HG03045 (cell line): ENCODE measurements around the gene ITSN1.

Experiments used
- ATAC-seq: cut with Tn5 transposase; IDR thresholded peaks from one replicate; pipeline ENCODE4 v1.9.1; 2021; ENCODE audit warnings: mild to moderate bottlenecking, moderate library complexity; ENCODE audit not compliant: unreplicated experiment

Gene ITSN1

DNA sequence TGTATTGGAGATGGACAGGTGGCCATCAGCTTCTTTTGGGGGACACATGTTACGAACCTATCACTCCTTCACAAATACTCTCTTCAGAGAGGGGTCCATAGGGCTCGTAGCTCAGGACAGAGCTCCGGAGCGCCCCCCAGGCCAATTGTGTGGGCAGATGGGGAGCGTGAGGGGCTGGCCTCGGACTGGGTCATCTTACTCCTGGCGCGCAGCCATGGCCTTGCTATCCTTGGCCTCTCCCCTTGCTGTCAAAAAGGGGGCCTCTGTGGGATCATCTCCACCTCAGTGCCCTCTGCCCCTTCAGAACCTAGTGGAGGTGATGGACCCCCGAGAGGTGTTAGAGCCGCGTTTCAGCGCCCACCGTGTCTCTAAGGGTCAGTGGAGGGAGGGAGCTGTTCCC is 238.3 kb downstream of the ITSN1 start:
- ATAC-seq = no peak

DNA sequence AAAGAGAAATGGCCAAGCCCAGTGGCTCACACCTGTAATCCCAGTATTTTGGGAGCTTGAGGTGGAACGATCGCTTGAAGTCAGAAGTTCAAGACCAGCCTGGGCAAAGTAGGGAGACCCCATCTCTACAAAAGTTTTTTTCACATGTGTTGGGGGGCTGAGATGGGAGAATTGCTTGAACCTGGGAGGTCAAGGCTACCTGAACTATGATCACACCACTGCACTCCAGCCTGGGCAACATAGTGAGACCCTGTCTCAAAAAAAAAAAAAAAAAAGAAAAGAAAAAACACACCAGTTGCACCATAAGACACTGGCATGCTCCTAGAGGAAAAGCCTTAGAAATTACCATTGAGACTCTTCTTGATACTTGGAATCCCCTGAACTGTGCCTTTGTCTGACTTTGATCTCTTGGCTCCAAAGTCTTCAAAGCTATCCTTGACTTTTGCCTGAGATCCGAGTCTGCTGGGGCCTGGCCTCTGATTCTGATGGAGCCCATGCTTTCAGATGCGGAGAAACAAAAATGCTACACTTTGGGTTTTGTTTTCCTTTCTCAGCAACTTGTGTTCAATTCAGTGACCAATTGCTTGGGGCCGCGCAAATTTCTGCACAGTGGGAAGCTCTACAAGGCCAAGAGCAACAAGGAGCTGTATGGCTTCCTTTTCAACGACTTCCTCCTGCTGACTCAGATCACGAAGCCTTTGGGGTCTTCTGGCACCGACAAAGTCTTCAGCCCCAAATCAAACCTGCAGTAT is 239.6 kb downstream of the ITSN1 start:
- ATAC-seq = no peak

- ATAC-seq = no peak
Measured at GRCh38 chr21:33883118-33883517, 240.8 kb downstream of the ITSN1 start.

DNA sequence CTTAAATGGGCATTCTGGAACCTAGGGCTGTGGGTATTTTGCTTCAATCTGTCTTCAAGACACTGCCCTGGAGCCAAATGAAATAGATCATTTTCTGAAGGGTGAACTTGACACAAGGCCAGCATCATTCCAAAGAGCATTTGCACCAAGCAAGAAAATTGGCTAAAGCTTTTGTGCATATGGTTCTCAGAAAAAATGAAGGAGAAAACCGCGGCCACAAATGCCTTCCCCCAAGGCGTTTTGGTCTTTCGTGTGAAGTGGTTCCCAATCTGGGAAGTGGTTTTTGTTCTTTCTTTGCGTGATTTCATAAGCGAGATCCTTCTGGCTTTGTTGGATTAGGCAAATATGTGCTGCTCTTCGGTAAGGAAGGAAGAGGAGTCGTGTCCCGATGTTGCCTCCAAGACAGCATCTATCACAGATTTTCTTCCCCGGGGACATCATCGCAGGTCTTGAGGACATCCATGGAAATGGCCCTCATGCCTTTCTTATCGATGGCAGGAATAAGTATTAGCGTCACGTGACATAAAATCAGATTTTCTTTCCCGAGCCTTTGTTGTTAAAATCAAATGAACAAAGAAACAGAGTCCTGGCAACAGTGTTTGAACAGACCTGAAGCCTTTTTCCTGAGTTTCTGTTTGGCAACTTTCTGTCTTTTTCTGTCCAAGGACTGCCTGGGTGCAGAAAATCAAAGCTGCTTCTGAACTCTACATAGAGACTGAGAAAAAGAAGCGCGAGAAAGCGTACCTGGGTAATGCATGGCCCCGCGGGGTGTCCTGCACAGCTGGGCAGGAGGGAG is 242.3 kb downstream of the ITSN1 start:
- ATAC-seq = no peak

DNA sequence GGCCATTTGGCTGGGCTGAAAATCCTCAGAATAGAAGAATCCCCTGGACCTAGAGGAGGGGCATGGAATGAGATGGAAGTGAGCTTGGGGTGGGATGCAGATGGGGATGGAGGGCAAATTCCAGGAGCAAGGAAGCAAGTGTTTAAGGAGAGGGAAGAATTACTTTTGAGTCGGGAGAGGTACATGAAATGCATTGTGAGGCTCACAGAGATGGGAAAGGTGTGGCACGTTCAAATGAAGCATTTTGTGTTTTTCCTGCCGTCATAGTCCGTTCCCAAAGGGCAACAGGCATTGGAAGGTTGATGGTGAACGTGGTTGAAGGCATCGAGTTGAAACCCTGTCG is 242.8 kb downstream of the ITSN1 start:
- no peak for ATAC-seq

- ATAC-seq = no peak
Measured at GRCh38 chr21:33886321-33886720, 244.0 kb downstream of the ITSN1 start.

GRCh38 chr21:33890187-33890586 is 247.9 kb downstream of the ITSN1 start:
- no peak for ATAC-seq

DNA sequence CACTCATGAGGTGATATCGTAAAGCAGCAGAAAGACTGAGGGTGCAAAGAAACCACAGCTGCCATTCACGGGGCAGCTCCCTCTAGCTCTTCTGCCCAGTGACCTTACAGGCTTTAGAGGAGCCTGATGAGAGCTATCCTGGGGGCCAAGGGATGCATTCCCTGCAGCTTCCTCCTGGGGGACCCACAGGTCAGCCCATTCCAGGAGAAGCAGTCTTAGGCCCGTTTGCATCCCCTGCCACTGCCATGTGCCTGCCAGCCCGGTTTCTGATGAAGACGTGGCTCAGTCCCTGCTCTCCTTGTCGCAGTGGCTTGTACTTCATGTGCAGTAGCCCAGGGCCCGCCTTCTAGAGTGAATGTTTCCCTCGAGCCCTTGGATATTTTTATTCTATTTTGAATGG is 250.6 kb downstream of the ITSN1 start:
- ATAC-seq = no peak

GRCh38 chr21:33893917-33894316 is 251.6 kb downstream of the ITSN1 start:
- no peak for ATAC-seq

DNA sequence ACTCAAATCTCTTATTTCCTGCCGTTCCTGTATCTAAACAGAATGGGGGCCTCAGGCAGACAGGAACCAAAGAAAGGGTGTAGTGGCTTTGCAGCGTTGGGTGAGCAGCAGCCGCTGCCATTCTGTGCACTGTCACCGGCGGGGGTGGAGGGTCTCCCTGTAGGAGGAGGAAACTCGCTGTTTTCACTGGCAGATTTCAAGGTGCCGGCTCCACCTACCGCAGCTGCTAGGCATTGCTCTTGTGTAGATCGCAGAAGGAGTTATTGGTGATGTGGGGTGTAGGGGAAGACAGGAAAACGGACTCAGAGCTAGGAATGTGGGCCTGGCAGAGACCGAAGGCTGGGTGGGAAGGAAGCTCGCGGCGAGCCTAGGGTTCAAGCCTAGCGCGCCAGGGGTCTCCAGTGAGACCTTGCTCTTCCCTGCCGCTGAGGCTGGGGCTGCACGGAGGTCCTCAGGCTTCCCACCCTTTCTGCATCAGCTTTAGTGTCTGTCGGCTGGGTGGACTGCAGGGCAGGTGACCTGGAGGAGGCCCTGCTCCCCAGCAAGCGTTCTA is 252.5 kb downstream of the ITSN1 start:
- no peak for ATAC-seq

GRCh38 chr21:33895356-33895755 is 253.1 kb downstream of the ITSN1 start:
- ATAC-seq = no peak

DNA sequence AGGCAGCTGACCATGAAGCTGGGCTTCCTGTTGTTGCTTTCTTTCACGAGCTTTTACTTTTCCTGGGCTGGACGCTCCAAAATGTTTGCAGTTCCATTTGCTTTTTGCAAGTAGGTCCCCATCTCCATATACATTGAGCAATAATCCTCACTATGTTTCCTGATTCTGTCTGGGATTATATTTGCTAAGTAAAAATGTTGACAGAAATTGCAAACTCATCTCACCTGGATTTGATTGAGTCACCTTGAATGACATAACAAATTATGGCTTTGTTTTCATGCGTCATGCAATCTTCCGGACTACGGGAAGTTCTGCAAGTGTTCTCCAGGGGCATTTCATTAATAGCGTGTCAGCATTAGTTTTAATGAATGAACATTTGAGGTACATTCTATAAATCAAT is 254.4 kb downstream of the ITSN1 start:
- no peak for ATAC-seq

DNA sequence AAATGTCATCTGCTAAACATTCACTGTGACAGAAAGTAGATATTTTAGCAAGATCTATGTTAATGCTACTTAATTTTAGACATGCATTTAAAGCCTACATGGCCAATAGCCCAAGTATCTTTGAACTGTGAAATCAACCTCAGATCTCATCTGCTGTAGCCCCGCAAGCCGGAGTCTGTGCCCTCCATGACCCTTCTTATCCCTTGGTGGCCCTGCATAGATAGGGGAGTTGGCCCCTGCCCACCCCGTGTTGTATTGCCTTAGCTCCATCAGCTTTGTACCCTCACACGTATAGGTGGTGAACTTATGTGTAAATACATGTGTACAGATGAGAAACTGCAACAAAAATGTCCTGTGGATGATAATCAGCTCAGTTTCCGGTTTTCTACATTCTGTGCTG is 254.8 kb downstream of the ITSN1 start:
- no peak for ATAC-seq

GRCh38 chr21:33897739-33898138 is 255.4 kb downstream of the ITSN1 start:
- ATAC-seq = no peak

- no peak for ATAC-seq
Measured at GRCh38 chr21:33898586-33898985, 256.3 kb downstream of the ITSN1 start.

DNA sequence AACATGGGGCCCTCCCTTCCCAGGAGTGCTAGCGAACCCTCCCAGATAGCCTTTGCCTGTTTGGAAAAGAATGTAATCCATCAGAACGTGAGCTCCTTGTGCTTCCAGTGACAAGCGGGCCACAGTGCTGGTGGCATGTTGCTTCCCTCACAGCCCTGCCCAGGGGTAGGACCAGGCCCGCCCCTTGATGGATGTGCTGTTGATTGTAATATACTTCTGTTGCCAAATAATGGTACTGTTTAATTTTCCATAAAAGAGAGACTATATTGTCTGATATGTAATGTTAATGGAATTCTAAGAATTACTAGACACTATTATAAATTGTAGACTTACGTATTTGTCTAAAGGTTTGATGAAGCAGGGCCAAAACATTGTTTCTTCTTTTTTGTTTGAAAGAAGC is 256.9 kb downstream of the ITSN1 start:
- ATAC-seq = no peak

DNA sequence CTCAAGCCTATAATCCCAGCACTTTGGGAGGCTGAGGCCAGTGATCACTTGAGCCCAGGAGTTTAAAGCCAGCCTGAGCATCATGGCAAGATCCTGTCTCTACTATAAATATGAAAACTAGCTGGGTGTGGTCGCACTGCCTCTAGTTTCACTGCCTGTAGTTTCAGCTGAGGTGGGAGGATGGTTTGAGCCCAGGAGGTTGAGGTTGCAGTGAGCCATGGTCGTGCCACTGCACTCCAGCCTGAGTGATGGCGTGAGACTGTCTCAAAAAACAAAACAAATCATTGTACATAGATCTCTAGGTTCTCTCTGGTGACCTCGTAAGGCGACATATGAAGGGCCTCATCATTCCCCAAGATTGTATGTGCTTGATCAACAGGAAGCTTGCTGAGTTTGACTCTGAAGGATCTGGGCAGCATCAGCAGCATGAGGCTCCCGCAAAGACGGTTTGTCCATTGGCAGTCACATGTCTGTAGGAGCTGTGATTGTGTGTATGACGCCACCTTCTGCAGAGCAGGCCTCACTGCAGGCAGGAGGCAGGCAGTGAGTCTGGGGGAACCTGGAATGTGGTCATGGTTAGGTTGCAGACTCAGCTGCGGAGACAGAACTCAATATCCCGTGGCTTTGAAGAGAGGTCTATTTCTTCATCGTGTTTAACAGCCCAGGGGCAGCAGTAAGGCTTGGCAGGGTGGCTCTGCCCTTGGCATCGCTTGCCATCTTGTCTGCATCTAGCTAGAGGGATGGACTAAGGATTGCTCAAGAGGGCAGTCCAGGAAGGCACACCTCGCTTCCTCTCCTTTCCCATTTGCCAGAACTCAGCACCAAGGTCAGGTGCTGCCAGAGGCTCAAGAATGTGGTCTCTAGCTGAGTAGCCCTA is 259.3 kb downstream of the ITSN1 start:
- no peak for ATAC-seq

GRCh38 chr21:33902349-33902748 is 260.0 kb downstream of the ITSN1 start:
- ATAC-seq = no peak

DNA sequence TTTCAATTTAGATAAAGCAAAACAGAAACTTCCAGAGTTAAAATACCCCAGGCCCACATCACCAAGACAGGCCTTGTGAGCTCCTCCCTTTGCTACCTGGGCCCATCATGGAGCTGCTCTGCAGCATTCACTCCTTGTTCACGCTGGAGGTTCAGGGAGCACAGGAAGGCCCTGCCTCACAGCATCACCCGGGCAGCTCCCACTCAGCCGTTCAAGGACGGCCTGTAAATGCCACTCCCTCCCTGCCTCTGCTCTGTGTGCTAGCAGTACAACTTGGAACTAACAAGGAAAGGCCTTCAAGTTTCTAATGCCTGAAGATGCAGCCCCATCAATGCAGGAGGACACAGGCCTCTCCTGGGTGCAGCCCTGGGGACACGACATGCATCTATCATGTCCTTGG is 261.7 kb downstream of the ITSN1 start:
- no peak for ATAC-seq

GRCh38 chr21:33908760-33909159 is 266.5 kb downstream of the ITSN1 start:
- no peak for ATAC-seq

DNA sequence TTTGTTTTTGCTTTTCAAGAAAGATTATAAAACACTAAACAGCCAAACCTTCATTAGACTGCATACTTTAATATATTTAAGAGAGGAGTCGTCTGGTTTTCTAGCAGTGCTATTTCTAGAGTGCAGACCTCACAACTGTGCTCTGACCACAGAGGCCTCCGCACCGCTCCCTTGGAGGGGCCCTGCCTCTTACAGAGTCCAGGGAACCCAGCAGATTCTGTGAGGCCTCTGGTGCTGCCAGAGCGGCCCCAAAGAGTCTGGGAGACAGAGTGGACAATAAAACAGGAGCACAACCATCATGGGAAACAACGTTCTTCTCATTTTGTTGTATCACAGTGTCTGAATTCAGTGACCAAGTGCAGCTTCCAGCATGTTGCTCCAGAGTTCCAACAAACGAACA is 267.5 kb downstream of the ITSN1 start:
- no peak for ATAC-seq
